ENCODE data around the gene ARMC7.
A peak's percentile ranks its signal among the peaks of the same experiment; 100 is the strongest.
"Not testable (repeated sequence)": the region's sequence is repeated elsewhere in the genome, so short reads cannot be mapped to it uniquely, and the experiment has no call there.

Gene ARMC7

GRCh38 chr17:75131278-75132017 is 21.7 kb downstream of the ARMC7 start, which contains the start of gene NT5C:
Gene NT5C (minus strand): TSS chr17:75131742. CDS start chr17:75131707, 35 bp downstream.
- Histone ChIP-seq H3K4me3 (ENCODE audit: low read depth, low read length) (peak within 1 kb of the TSS; percentile 68), H3K4me2 (ENCODE audit: low read length) (peak within 1 kb of the TSS; percentile 82), H2AFZ (peak within 1 kb of the TSS; percentile 96), H3K9ac (peak within 1 kb of the TSS; percentile 69), H3K9me3 (ENCODE audit: control insufficient read depth, low read length) (no peaks in the 10 kb centered on the region), H3K4me1 (no peaks in the 10 kb centered on the region), H3K27ac (peak within 1 kb of the TSS; percentile 77), H3K79me2 (no peaks in the 10 kb centered on the region), H3K36me3 (ENCODE audit: control insufficient read depth, insufficient read depth, low read length) (no peaks in the 10 kb centered on the region), H3K27me3 (ENCODE audit: control insufficient read depth, insufficient read depth, low read length) (no peaks in the 10 kb centered on the region)
- TF ChIP-seq, protein P1, sequence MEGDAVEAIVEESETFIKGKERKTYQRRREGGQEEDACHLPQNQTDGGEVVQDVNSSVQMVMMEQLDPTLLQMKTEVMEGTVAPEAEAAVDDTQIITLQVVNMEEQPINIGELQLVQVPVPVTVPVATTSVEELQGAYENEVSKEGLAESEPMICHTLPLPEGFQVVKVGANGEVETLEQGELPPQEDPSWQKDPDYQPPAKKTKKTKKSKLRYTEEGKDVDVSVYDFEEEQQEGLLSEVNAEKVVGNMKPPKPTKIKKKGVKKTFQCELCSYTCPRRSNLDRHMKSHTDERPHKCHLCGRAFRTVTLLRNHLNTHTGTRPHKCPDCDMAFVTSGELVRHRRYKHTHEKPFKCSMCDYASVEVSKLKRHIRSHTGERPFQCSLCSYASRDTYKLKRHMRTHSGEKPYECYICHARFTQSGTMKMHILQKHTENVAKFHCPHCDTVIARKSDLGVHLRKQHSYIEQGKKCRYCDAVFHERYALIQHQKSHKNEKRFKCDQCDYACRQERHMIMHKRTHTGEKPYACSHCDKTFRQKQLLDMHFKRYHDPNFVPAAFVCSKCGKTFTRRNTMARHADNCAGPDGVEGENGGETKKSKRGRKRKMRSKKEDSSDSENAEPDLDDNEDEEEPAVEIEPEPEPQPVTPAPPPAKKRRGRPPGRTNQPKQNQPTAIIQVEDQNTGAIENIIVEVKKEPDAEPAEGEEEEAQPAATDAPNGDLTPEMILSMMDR (IDR thresholded peaks at IDR 0.05), result peak; percentile 64

DNA sequence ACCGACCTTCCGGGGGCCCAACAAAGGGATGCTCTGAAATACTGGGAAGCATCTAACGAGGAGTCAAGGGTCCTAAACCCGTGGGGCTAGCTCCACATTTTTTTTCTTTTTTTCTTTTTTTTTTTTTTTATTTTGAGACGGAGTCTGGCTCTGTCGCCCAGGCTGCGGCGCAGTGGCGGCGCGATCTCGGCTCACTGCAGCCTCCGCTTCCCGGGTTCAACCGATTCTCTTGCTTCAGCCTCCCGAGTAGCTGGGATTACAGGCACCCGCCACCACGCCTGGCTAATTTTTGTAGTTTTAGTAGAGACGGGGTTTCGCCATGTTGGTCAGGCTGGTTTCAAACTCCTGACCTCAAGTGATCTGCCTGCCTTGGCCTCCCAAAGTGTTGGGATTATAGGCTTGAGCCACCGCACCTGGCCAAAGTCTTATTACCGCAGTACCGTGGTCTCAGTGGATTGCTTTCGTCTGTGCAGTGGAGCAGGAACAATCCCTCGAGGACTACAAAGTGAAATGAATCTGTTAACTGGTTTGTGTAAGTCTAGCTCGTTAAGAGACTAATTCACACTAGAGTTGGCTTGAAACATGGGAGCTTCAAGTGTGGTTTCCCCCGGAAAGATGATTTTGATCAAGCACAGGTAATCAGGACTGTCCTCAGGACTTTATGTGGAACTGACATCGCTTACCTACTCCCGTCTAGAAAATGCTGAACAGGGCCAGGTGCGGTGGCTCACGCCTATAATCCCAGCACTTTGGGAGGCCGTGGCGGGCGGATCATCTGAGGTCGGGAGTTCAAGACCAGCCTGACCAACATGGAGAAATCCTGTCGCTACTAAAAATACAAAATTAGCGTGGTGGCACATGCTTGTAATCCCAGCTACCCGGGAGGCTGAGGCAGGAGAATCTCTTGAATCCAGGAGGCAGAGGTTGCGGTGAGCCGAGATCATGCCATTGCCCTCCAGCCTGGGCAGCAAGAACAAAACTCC is 22.5 kb downstream of the ARMC7 start:
- Histone ChIP-seq H3K27ac (peak overlapping the region; percentile 77), H3K4me2 (ENCODE audit: low read length) (peak overlapping the region; percentile 82), H3K4me3 (ENCODE audit: low read depth, low read length) (peak overlapping the region; percentile 68), H2AFZ (peak overlapping the region; percentile 96), H3K9ac (peak overlapping the region; percentile 69)
- H3K36me3 ChIP-seq (ENCODE audit: control insufficient read depth, insufficient read depth, low read length); H3K9me3 ChIP-seq (ENCODE audit: control insufficient read depth, low read length); H3K79me2 ChIP-seq; H3K27me3 ChIP-seq (ENCODE audit: control insufficient read depth, insufficient read depth, low read length); H3K4me1 ChIP-seq: not testable (repeated sequence)

DNA sequence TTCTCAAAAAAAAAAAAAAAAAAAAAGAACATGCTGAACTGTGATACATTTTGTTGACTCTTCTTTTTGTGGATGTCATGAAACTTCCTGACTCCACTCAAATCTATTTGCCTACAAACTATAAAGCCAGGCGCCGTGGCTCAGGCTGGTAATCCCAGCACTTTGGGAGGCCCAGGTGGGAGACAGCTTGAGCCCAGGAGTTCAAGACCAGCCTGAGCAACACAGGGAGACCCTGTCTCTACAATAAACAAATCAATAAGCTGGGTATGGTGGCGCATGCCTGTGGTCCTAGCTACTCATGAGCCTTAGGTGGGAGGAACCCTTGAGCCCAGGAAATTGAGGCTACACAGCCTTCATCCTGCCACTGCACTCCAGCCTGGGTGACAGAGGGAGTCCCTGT is 23.2 kb downstream of the ARMC7 start:
- TF ChIP-seq, protein P1 (IDR thresholded peaks at IDR 0.05), result no peak
- Histone ChIP-seq H2AFZ (no peak overlapping the region), H3K4me3 (ENCODE audit: low read depth, low read length) (no peak overlapping the region), H3K9ac (no peak overlapping the region), H3K4me1 (no peaks in the 10 kb centered on the region), H3K36me3 (ENCODE audit: control insufficient read depth, insufficient read depth, low read length) (no peaks in the 10 kb centered on the region), H3K79me2 (no peaks in the 10 kb centered on the region), H3K4me2 (ENCODE audit: low read length) (no peak overlapping the region), H3K27ac (no peak overlapping the region), H3K27me3 (ENCODE audit: control insufficient read depth, insufficient read depth, low read length) (no peaks in the 10 kb centered on the region), H3K9me3 (ENCODE audit: control insufficient read depth, low read length) (no peaks in the 10 kb centered on the region)

DNA sequence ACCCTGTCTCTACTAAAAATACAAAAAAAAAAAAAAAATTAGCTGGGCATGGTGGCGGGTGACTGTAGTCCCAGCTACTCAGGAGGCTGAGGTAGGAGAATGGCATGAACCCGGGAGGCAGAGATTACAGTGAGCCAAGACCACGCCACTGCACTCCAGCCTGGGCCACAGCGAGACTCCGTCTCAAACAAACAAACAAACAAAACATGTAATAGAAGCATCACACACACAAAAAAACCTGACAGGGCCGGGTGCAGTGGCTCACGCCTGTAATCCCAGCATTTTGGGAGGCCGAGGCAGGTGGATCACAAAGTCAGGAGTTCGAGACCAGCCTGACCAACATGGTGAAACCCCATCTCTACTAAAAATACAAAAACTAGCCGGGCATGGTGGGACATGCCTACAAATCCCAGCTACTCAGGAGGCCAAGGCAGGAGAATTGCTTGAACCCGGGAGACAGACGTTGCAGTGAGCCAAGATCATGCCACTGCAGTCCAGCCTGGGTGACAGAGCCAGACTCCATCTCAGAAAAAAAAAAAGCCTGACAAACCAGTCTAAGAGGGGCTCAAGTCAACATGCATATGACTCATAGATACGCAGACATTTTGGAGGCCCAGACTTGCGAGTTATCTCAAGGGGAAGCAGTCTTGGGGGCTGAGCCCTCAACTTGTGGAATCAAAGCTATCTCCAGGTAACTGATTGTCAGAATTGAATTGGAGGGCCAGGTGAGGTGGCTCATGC is 24.0 kb downstream of the ARMC7 start:
- H3K79me2 ChIP-seq; H2AFZ ChIP-seq; H3K27me3 ChIP-seq (ENCODE audit: control insufficient read depth, insufficient read depth, low read length); H3K9me3 ChIP-seq (ENCODE audit: control insufficient read depth, low read length); H3K4me1 ChIP-seq; H3K36me3 ChIP-seq (ENCODE audit: control insufficient read depth, insufficient read depth, low read length); H3K4me2 ChIP-seq (ENCODE audit: low read length); H3K9ac ChIP-seq; H3K4me3 ChIP-seq (ENCODE audit: low read depth, low read length); H3K27ac ChIP-seq: not testable (repeated sequence)

DNA sequence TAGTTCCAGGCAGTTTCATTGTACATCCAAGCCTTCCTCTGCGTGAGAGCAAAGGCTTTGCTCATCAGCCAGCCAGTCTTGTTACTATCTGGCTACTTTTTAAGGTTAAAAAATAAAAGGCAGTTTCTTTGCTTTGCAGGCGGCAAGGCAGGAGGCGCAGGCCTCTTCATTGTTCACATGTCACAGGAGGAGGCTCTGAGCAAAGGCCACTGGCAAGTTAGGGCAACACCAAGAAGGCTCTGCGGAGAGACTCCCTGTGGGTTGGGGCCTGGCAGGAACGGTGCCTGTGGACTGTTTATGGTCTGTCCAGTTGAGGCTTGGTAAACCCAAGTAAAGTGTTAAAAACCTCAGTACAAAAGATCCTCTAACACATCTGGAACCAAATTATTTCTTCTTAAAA is 25.7 kb downstream of the ARMC7 start:
- TF ChIP-seq, protein P1 (IDR thresholded peaks at IDR 0.05), result no peak
- H3K79me2 ChIP-seq, result no peaks in the 10 kb centered on the region
- no peak overlapping the region for H3K27ac ChIP-seq
- no peak overlapping the region for H3K4me2 ChIP-seq (ENCODE audit: low read length)
- no peak overlapping the region for H2AFZ ChIP-seq
- no peak overlapping the region for H3K4me3 ChIP-seq (ENCODE audit: low read depth, low read length)
- H3K4me1 ChIP-seq, result no peaks in the 10 kb centered on the region
- H3K9me3 ChIP-seq (ENCODE audit: control insufficient read depth, low read length), result no peaks in the 10 kb centered on the region
- no peaks in the 10 kb centered on the region for H3K36me3 ChIP-seq (ENCODE audit: control insufficient read depth, insufficient read depth, low read length)
- no peak overlapping the region for H3K9ac ChIP-seq
- H3K27me3 ChIP-seq (ENCODE audit: control insufficient read depth, insufficient read depth, low read length), result no peaks in the 10 kb centered on the region
